HG03108 (cell line): ENCODE measurements around the gene NELFB.

ENCODE experiments used
- ATAC-seq: cut with Tn5 transposase; IDR thresholded peaks from one replicate; pipeline ENCODE4 v1.9.1; 2021; ENCODE audit warnings: moderate library complexity; ENCODE audit not compliant: unreplicated experiment

The NELFB gene

GRCh38 chr9:137223078-137223970, 31.8 kb upstream of the NELFB start:
- peak; percentile 76 for ATAC-seq

GRCh38 chr9:137224830-137225694, 30.1 kb upstream of the NELFB start, which contains the start of gene CYSRT1:
TSS of gene CYSRT1 (plus strand) at chr9:137225174. CDS start at chr9:137225622, 448 bp downstream.
- no peak for ATAC-seq

DNA sequence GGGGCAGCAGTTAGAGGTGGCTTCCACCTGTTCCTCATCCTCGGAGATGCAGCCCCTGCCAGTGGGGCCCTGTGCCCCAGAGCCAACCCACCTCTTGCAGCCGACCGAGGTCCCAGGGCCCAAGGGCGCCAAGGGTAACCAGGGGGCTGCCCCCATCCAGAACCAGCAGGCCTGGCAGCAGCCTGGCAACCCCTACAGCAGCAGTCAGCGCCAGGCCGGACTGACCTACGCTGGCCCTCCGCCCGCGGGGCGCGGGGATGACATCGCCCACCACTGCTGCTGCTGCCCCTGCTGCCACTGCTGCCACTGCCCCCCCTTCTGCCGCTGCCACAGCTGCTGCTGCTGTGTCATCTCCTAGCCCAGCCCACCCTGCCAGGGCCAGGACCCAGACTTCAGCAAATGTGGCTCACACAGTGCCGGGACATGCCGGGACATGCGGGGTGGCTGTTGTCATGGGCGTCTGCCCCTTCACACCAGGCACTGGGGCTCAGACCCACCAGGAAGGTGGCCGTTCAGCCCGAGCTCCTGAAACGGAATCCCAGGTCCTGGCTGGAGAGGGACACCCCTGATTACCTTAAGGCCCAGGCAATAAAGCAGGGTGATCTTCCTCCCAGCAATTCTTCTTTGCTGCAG, 29.3 kb upstream of the NELFB start:
- no peak for ATAC-seq

- ATAC-seq, result no peak
Observed at GRCh38 chr9:137226338-137227053, 28.6 kb upstream of the NELFB start.

DNA sequence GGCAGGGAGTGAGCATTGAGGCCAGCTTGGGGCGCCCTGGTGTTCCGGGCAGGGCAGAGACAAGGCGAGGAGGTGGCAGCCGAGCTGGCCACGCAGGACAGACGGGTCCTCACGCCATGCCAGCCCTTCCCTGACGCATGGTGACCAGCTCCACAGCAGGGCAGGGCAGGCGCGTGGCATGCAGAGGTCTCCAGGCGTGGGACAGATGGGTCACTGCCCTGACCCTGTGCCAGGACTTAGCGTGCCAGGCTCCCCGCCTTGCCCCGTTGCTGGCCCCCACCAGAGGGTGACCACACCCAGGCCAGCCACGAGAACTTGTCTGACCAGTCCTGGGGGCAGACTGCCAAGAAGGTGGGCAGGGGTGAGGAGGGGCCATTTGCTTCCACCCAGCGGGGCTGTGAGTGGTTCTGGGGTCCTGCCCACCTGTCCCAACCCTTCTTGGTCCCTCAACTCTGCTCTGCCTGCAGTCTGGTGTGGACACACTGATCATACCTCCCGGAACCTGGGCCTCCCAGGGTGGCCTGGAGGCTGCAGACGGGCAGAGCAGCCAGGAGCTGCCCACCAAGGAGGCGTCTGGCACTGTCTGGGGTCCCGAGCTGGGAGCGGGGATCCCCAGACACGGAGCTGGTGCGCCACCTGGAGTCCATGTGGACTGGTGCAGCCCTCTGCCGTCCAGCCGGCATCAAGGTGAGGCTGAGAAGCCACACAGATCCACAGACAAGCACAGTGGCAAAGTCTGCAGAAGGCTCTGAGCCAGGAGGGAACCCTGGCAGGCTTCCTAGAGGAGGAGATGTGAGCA, 27.9 kb upstream of the NELFB start, which contains the start of gene RNF224:
Gene RNF224, plus strand, starts transcription at position 449 of the 799 bp plus-strand sequence. CDS start 834 bp downstream, outside the sequence.
- no peak for ATAC-seq

DNA sequence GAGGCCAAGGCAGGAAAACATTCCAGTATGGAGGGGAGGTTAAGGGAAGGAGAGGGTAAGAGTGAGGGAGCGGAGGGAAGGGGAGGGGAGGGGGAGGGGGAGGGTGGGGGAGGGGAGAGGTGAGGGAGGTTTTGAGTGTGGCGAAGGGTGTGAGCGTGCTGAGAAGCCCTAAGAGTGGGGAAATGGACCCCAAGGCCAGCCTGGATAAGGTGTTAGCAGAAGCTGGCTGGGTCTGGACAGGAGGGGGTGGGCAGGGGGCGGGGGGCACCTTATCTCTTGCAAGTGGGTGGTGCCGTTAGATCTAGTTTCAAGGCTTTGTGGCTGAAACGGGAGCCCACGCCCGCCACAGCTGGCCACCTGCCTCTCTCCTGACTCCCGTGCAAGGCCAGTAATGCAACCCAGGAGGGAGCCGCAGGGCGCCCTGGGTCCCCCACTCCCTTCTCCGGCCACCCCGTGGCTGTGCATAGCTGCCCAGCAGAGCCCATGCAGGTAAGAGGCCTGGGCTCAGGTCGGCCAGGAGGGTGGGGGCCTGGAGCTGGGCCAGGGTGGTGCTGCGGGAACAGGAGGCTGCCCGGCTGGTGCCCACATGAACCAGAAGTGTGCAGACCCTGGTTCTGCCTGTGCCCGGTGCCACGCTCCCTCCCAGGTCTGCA, 27.1 kb upstream of the NELFB start:
- ATAC-seq, result no peak

GRCh38 chr9:137228506-137228967, 26.6 kb upstream of the NELFB start:
- ATAC-seq, result no peak

- ATAC-seq, result no peak
Observed at GRCh38 chr9:137228968-137229896, 25.9 kb upstream of the NELFB start.

DNA sequence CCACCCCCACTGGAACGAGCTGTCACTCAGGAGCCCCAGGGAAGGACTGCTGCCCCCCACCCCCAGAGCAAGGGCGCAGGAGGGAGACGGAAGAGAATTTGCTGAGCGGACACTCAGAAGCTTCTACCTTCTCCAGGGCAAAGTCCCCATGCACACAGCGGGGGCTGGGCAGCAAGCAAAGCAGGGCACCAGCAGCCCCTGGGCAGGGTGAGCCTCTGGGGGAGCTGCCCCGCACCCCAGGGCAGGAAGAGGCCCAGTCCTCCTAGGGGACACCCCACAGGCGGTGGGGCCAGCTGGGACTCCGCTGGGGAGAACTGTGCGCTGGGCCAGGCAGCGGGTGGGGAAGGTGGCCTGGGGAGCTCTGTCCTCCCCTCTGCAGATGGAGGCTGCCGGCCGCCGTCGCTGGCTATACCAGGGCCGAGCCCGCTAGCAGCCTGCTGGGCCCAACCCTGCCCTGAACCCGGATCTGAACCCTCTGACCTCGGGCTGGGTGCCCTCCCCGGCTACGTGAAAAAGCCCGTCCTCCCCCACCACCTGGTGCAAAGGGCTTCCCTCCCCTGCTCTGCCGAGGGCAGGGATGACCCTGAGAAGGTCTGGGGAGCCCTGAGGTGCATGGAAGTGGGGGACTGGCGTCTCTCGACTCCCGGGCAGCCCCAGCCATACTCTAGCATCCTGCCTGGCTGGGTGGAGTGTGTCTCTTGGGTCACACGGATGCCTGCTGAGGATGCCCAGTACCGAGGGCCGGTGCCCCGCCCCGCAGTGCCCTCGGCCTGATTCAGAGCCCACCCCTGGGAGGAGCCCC, 25.0 kb upstream of the NELFB start:
- ATAC-seq, result no peak

- no peak for ATAC-seq
Observed at GRCh38 chr9:137230705-137231371, 24.3 kb upstream of the NELFB start, which contains the start of gene SLC34A3. TSS of gene SLC34A3 (plus strand) at chr9:137230901. CDS start at chr9:137231703, 802 bp downstream.

- ATAC-seq, result no peak
Observed at GRCh38 chr9:137231372-137232039, 23.6 kb upstream of the NELFB start.

- no peak for ATAC-seq
Observed at GRCh38 chr9:137232101-137232500, 23.0 kb upstream of the NELFB start.

- ATAC-seq, result no peak
Observed at GRCh38 chr9:137232510-137232909, 22.6 kb upstream of the NELFB start.

GRCh38 chr9:137233143-137233980, 21.8 kb upstream of the NELFB start:
- no peak for ATAC-seq
